HepG2 (cell line): ENCODE results near the gene GAS6.

Source experiments
- CEBPG ChIP-seq: IDR thresholded peaks from 2 replicates; pipeline ENCODE4 v1.6.1; 2016
- CTCF ChIP-seq: sonication (generic); formaldehyde crosslinking; IDR thresholded peaks from 2 replicates; pipeline ENCODE4 v1.5.0; 2020; ENCODE audit warnings: mild to moderate bottlenecking, missing genetic modification reagents, moderate library complexity
- JUNB ChIP-seq: sonication (generic); formaldehyde crosslinking; IDR thresholded peaks from 2 replicates; pipeline ENCODE4 v1.8.0; 2022; ENCODE audit warnings: missing genetic modification reagents, mild to moderate bottlenecking, borderline replicate concordance
- MXD4 ChIP-seq: IDR thresholded peaks from 2 replicates; pipeline ENCODE4 v1.6.1; 2016; ENCODE audit warnings: mild to moderate bottlenecking, missing biosample characterization, missing genetic modification reagents
- ZFYVE20 ChIP-seq: sonication (generic); formaldehyde crosslinking; IDR thresholded peaks from 2 replicates; pipeline ENCODE4 v1.8.0; 2023; ENCODE audit warnings: low read depth, mild to moderate bottlenecking, moderate library complexity, missing genetic modification reagents, borderline replicate concordance
- ZNF530 ChIP-seq: sonication (generic); formaldehyde crosslinking; IDR thresholded peaks from 2 replicates; pipeline ENCODE4 v1.5.0; 2020; ENCODE audit warnings: low read depth, mild to moderate bottlenecking, missing genetic modification reagents

DNA sequence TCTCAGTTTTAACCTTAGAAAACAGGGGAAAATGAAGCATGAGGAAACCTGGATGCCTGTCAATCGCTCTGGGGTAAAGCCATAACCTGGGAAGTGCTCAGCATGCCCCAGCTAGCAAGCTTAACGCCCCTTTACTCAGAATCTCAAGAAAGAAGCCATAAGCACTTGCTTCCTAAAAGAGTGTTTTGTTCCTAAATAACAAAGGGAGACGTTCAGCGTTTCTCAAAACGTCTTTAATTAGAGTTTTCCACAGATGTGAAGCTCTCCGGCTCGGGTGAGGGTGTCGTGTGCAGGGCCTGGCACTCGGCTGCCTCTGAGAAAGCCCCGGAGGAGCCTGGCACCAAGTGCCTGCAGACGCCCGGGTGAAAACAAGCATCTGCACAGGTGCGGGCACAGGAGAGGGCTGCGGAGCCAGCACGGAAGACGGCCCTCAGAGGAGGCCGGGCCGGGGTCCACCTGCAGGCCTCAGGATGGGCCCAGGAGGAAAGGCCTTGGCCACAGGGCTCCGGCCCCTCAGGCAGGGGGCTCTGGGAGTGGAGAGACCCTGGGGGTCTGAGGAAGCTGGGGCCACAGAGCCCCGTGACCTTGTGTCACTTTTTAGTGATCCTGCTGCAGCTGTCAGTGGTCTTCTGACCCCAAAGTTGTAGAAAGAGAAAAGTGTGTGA lies 6.2 kb downstream of the GAS6 start:
- TF ChIP-seq JUNB (CRISPR knock-in tag): no peak
- TF ChIP-seq MXD4 (CRISPR knock-in tag): no peak
- no peak for TF ChIP-seq ZFYVE20
- TF ChIP-seq CTCF: no peak
- TF ChIP-seq ZNF530 (CRISPR knock-in tag): no peak
- no peak for TF ChIP-seq CEBPG
